Measurements from ENCODE around the gene C1QTNF6.

DNA sequence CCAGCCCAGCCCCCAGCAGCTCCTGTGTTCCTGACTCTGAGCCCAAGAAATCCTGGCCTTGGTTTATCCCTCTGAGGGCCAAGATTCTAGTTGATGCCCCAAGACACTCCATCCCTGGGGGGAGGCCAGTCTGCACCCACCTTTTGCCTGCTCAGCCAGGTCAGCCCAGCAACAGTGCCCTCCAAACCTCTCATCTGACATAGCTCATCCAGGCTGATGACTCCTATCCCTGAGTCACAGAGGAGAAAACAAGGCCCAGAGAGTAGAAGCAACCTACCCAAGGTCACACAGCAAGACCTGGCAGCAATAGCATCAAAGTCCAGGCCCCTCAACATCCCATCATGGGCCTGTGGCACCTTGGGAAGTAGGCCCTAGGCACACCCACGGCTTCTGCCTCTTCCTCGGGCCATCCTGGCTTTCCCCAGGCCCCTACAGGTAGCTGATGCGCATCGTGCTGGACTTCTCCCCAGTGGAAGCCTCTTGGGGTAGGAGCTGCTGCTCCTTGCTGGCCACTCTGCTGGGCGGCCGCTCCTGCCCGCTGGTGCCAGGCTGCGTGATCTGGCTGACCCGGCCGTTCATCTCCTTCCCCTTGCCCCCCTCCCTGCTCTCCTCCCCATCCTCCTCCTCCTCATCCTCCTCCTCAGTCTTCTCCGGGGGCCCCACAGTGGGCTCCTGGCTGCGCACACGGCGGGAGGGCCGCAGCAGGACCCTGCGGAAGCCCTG, 18.2 kb upstream of the C1QTNF6 start:
- no peak for TF ChIP-seq CTCF (IDR thresholded peaks at IDR 0.05 in 8 of 11, conservative IDR thresholded peaks at IDR 0.05 in 3 of 11)
- no peak for TF ChIP-seq POLR2A (IDR thresholded peaks at IDR 0.05)

Data from spleen (tissue), 7 donors.